Prostate gland (tissue), 2 donors: ENCODE results near the gene C17orf114.

Experiments
- POLR2AphosphoS5 ChIP-seq: sonication (generic); formaldehyde crosslinking; IDR thresholded peaks from one replicate; pipeline ENCODE4 v1.6.1; 2017; ENCODE audit warnings: antibody characterized with exemption
- TF ChIP-seq, protein P1 (sequence below), 4 experiments: fragments of 200-600 bp in 2 of 4; fragments of 450-650 bp in 2 of 4; sonication (generic) in 2 of 4; IDR thresholded peaks; 1 replicate in 3 of 4; 2 replicates in 1 of 4; pipeline ENCODE4 v1.5.1; 2016 to 2019; ENCODE audit warnings: antibody characterized with exemption in 4 of 4, mild to moderate bottlenecking in 2 of 4, moderate library complexity in 2 of 4

DNA sequence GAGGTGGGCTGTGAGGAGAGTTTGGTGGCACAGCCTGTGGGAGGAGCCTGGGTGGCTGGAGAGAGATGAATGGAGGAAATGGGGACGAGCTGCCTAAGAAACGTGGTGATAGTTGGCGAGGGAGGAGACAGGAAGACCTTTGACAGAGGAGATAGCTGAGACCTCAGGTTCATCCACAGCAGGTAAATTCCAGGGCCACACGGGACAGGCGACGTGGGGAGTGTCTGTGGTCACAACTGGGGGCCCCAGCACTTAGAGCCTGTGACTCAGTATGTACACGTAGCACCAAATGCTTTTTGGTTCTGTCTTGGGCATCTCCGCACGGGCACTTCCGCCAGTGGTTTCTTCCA, 38.7 kb upstream of the C17orf114 start:
- TF ChIP-seq, protein P1, sequence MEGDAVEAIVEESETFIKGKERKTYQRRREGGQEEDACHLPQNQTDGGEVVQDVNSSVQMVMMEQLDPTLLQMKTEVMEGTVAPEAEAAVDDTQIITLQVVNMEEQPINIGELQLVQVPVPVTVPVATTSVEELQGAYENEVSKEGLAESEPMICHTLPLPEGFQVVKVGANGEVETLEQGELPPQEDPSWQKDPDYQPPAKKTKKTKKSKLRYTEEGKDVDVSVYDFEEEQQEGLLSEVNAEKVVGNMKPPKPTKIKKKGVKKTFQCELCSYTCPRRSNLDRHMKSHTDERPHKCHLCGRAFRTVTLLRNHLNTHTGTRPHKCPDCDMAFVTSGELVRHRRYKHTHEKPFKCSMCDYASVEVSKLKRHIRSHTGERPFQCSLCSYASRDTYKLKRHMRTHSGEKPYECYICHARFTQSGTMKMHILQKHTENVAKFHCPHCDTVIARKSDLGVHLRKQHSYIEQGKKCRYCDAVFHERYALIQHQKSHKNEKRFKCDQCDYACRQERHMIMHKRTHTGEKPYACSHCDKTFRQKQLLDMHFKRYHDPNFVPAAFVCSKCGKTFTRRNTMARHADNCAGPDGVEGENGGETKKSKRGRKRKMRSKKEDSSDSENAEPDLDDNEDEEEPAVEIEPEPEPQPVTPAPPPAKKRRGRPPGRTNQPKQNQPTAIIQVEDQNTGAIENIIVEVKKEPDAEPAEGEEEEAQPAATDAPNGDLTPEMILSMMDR (IDR thresholded peaks at IDR 0.05): no peak
- no peak for TF ChIP-seq POLR2AphosphoS5
